Fibroblast of skin of right quadriceps (primary cell): ENCODE results near the gene SPDYE8.
"Not testable (repeated sequence)": the region's sequence is repeated elsewhere in the genome, so short reads cannot be mapped to it uniquely, and the experiment has no call there.

ENCODE experiments used
- DNase-seq: peaks from one replicate; pipeline ENCODE4 v3.0.0-alpha.2; 2013

The SPDYE8 gene, protein sequence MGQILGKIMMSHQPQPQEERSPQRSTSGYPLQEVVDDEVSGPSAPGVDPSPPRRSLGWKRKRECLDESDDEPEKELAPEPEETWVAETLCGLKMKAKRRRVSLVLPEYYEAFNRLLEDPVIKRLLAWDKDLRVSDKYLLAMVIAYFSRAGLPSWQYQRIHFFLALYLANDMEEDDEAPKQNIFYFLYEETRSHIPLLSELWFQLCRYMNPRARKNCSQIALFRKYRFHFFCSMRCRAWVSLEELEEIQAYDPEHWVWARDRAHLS

DNA sequence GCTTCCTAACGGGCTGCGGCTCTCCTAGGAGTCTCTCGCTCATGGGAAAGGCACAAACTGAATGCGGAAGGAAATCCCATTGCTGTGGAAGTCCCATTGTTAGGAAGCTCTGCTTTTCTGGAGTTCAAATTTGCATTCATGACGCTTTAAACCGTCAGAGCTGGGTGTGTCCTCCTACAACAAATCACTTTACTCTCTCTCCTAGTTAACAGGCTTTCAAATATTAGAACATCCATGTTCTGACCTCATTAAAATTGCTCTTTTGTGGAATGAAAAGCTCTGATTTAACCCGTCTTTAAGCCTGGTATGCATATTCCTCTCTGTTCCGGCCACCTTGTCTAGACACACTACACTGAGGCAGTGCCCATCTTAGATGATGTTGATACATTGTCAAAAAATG lies at the start of gene SPDYE8:
Gene SPDYE8, minus strand, starts transcription at position 101 of the 400 bp plus-strand sequence. CDS start 1,800 bp downstream, outside the sequence.
- DNase-seq = not testable (repeated sequence)

GRCh38 chr7:73057811-73058210 lies 28.2 kb upstream of the SPDYE8 start, which contains the start of gene SPDYE11:
SPDYE11 (minus strand) TSS chr7:73057911; CDS start chr7:73056111, 1,800 bp downstream.
- DNase-seq = not testable (repeated sequence)

- not testable (repeated sequence) for DNase-seq
Observed at GRCh38 chr7:73006491-73006890, 23.1 kb downstream of the SPDYE8 start.

GRCh38 chr7:73005693-73006447 lies 23.7 kb downstream of the SPDYE8 start:
- not testable (repeated sequence) for DNase-seq

DNA sequence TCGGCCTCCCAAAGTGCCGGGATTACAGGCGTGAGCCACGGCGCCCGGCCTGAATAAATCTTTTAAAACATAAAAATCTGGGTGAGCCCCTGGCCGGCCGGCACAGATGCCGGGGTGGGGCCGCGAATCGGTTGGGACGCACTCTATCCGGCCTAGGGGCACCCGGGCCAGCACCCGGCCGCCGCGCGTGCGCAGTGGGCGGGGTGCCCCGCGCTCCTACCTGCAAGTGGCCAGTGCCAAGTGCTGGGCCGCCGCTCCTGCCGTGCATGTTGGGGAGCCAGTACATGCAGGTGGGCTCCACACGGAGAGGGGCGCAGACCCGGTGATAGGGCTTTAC lies 24.2 kb downstream of the SPDYE8 start:
- DNase-seq = not testable (repeated sequence)

- not testable (repeated sequence) for DNase-seq
Observed at GRCh38 chr7:72997887-72998468, 31.6 kb downstream of the SPDYE8 start.

DNA sequence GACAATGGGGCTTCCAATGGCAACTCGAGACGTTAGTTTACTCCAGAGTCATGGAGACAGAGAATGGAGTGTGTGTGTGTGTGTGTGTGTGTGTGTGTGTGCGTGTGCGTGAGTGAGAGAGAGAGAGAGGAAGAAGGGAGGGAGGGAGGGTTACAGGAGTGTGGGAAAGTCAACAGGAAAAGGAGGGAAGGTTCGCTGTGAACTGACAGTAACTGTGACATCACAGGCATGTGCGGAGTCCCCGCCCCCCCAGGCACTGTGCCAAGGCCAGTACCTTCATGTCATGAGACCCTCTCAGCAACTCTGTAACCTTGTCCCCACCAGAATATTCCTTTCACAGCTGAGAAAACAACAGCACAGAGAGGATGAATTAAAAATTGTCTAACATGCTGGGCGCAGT lies 32.1 kb downstream of the SPDYE8 start:
- DNase-seq = not testable (repeated sequence)

DNA sequence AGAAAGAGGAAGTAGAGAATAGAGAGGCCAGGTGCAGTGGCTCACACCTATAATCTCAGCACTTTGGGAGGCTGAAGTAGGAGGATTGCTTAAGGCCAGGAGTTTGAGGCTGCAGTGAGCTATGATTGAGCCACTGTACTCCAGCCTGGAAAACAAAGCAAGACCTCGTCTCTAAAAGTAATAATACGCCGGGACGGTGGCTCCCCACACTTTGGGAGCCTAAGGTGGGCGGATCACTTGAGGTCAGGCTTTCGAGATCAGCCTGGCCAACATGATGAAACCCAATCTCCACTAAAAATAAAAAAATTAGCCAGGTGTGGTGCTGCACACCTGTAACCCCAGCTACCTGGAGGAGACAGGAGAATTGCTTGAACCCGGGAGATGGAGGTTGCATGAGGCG lies 34.1 kb downstream of the SPDYE8 start:
- not testable (repeated sequence) for DNase-seq

DNA sequence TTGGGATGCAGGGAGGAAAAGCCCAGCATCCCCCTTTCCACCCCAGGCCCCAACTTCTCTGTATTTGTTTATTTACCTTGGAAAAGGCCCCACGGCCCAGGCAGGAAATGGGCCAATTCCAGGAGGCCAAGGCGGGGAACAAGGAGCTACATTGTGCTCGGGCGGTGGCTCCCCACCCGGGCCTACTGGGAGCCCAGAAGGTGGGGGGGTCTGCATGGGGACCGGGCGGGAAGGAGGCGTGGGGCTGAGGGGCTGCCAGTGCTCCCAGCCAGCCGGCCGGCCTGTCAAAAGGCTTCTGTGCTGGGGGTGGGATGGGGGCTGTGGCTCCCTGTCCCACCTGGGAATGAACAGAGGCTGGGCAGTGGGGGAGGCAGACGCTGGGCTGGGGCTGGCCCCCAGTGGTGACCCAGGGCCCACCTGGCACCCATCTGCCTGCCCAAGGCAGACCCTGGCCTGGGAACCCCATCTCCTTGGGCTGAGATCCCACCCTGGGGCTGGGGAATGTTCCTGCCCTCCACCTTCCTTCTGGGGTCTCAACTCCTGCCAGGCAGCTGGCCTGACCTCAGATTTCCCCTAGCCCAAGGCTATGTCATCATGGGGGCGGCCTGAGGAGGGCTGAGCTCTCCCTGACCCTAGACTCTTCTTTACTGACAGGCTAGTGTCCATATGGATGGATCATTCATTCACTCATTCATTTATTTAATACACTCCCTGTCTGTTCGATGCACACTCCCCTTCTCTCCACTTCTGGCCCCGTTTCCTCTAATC lies 39.2 kb downstream of the SPDYE8 start:
- DNase-seq = not testable (repeated sequence)

DNA sequence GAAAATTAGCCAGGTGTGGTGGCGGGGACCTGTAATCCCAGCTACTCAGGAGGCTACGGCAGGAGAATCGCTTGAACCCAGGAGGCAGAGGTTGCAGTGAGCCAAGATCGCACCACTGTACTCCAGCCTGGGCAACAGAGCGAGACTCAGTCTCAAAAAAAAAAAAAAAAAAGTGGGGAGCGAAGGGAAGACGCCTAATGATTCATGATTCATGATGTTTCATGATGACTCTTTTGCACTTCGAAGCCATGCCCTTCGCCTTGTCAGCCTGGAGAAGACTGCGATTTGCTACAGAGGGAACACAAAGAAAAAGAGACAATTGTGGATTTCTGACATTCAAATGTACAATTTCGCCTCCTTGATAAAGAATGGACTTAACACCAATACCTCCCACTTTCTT lies 47.5 kb downstream of the SPDYE8 start:
- not testable (repeated sequence) for DNase-seq

- DNase-seq = not testable (repeated sequence)
Observed at GRCh38 chr7:72980382-72980781, 49.2 kb downstream of the SPDYE8 start.

DNA sequence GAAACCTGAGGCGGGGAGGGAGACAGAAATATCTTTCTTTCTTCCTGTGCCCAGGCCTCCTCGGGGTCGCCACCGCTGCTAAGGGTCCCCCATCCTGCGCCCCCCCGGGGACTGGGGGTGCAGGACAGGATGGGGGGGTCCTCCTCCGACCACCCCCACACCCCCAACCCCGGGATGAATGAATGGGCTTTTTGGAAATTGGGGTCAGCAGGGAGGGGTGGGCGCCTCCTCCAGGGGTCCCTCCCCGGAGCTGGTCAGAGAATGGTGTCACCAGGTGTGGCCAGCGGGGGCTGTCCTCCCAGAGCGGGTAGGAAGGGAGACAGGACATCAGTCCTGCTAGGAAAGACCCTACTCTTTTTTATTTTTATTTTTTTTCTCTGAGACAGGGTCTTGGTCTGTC lies 53.1 kb downstream of the SPDYE8 start:
- DNase-seq = not testable (repeated sequence)

GRCh38 chr7:72975656-72976286 lies 53.8 kb downstream of the SPDYE8 start:
- not testable (repeated sequence) for DNase-seq

DNA sequence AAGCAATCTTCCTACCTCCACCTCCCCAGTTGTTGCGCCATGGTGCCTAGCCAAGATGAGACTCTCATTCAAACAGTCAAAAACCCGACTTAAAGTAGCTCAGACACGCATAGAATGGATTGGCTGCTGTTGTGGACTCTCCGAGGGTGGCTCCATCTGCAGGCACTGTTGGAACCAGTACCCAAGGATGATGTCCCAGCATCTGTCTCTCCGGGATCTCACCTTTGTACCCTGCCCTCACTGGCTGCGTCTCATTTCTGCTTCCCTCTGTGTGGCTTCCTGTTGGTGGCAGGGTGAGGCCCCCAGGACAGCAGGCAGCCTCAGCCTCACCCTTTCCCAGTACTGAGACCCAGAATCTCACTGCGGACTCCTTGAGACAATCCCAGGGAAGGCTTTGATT lies 54.8 kb downstream of the SPDYE8 start:
- not testable (repeated sequence) for DNase-seq

GRCh38 chr7:72971505-72971904 lies 58.1 kb downstream of the SPDYE8 start:
- DNase-seq = not testable (repeated sequence)
